ENCODE measurements around the gene IL2RA.
A peak's percentile ranks its signal among the peaks of the same experiment; 100 is the strongest.
"Not testable (repeated sequence)": the region's sequence is repeated elsewhere in the genome, so short reads cannot be mapped to it uniquely, and the experiment has no call there.

Gene IL2RA

GRCh38 chr10:6062101-6062771 lies at the start of gene IL2RA:
IL2RA (minus strand) TSS chr10:6062367; CDS start chr10:6062151, 216 bp downstream.
- DNase-seq, result peak; percentile 70 to 71

- no peak for DNase-seq
Measured at GRCh38 chr10:6110136-6110535, 48.0 kb upstream of the IL2RA start.

DNA sequence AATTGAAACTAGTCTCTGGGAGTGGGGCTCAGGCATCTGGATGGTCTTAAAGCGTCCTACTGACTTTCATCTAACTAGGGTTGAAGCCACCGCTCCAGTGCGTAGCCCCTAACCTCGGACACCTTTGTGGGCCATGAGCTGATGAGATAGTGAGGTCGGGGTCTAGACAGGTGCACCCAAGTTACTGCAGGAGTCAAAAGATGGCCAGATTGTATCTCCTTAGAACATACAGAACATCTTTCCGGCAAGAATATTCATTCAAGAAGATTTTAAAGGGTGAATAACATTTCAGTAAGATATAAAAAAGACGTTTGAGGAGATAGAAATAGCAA lies 47.2 kb upstream of the IL2RA start:
- DNase-seq, result no peak

GRCh38 chr10:6108631-6109443 lies 46.7 kb upstream of the IL2RA start:
- peak; percentile 20 to 34 for DNase-seq

- DNase-seq, result no peak
Measured at GRCh38 chr10:6108072-6108471, 45.9 kb upstream of the IL2RA start.

GRCh38 chr10:6107616-6108015 lies 45.4 kb upstream of the IL2RA start:
- DNase-seq, result not testable (repeated sequence)

DNA sequence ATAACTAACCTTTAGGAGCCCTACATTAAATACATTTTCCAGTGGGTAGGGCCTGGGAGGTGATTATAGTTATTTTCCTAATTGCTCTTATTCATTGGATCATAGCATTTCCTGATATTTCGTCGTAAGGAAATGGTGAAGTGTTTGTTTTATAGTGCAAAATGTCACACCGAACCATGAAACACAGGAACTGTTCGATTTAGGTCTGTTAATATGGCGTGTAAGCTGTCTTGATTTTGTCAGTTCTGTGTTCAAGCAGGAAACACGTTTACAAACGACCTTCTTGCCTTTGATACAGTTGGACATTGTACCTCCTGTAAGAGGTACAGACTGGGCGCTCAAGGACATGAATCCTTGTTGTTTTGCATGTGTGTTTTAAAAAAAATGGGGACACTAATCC lies 41.4 kb upstream of the IL2RA start:
- DNase-seq, result no peak

DNA sequence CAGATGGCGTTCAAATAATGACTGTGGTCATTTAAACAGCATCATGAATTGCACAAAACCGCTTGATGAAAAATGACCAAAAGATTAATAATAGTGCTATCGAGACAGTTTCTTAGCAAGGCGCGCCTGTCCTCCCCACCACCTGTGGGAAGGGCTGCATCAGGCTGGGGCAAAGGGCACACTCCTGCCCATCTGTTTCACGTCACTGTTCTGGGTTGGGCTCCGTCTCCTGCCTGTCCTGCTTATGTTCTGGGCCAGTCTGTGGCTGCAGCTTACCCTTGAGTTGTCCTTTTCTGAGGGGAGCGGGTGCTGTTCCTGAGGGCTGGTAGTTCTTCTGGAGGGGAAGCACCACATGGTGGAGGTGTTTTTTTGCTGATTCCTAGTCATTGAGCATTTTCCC lies 40.0 kb upstream of the IL2RA start:
- no peak for DNase-seq

DNA sequence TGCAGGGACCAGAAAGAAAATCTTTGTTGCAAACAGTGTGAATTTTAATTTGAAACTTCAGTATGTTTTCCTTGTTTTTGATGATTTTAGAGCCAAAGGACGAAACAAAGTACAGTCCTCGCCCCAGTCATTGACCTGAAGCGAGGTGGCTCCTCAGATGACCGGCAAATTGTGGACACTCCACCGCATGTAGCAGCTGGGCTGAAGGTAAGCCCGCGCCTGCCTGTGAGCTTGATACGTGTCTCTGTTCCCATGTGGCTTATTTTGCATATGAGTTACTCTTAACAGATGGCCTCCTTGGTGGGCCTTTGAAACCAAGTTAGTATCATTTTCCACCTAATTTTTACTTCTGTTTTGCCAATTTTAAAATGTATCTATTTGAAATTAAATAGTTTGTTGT lies 39.0 kb upstream of the IL2RA start:
- no peak for DNase-seq

DNA sequence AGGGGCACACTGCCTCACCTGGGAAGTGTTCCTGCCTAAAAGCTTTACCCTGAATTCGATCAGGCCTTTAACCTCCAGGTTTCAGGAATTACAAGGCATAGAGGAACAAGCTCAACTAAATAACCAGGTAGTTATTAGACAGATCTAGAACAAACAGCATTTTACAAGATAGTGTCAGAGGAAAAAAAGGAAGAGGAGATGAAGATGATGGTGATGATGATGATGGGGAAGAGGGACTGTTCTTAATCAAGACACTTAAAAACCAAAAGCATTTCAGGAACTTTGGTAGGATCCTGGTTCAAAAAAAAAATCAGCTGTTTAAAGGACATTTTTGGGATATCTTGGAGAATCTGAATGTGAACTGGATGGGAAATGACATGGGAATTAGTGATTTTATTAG lies 38.2 kb upstream of the IL2RA start:
- DNase-seq, result no peak

GRCh38 chr10:6098156-6098555 lies 36.0 kb upstream of the IL2RA start:
- DNase-seq, result no peak

DNA sequence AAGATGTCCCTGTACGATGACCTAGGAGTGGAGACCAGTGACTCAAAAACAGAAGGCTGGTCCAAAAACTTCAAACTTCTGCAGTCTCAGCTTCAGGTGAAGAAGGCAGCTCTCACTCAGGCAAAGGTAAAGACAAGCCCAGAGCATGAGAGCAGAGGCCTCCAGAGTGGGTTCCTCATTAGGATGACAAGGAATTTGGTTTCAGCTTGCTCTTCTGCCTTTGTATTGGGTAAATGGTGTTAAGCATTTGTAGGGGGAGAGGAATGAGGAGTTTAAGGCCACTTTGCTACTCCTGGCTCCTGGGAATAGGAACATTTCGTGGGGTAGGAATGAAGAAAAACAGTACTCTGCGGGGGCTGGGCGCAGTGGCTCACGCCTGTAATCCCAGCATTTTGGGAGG lies 34.9 kb upstream of the IL2RA start:
- no peak for DNase-seq

DNA sequence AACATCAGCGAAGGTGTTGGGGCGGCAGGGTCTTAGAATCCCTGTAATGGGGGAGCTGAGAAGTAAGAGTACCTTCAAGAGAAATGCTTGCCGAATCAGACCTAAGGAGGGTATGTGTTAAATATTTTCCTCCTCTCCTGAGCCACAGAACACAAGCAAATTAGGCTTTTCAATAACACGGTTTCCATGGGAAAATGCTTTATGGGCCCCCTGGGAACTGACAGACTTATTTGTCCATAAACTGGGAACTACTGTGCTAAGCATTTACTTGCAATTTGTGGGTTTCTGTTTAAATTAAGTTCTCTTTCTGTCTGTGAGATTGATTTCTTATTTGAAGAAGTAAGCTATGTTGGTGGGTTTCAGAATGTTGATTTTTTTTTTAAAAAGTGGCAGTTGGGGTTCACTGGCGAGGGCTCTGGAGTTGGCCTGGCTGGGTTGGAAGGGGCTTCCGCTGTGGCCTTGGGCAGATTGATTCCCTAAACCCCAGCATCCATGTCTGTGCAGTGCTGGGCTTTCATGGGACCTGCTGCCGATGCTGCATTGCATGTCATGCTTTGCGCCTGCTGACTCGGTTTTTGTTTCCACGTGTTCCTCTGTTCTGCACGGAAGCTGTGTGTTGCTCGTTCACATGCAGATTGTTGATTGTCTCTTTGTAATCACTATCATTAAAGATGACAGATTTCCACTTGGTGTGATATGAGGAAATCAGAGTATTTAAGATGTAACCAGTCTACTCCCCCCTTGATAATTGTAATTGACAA lies 33.8 kb upstream of the IL2RA start:
- DNase-seq, result no peak

- DNase-seq, result no peak
Measured at GRCh38 chr10:6092731-6093130, 30.6 kb upstream of the IL2RA start.

DNA sequence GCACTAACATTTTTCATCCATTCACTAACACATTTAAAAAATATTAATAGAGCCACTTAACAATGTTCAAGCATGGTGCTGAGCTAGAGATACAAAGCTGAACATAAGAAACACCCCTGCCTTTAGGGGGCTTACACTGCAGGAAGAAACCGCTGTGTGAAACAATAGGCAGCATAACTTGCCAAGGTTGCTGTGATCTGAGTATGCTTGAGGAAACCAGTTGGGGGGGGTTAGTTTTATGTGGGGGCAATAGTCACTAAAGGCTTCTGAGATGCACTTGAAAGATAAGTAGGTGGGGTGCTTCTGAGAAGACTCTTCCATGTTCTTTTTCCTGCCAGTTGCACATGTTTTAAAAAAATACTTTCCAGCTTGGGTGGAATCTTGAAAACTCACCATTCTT lies 29.5 kb upstream of the IL2RA start:
- peak in 1 of 2 donors; percentile 22 for DNase-seq

GRCh38 chr10:6089334-6090219 lies 27.4 kb upstream of the IL2RA start:
- DNase-seq, result peak; percentile 13 to 19

GRCh38 chr10:6088721-6089333 lies 26.7 kb upstream of the IL2RA start, which contains the start of gene RBM17:
RBM17 (plus strand) TSS chr10:6089034; CDS start chr10:6097066, 8,032 bp downstream.
- peak; percentile 97 to 98 for DNase-seq

GRCh38 chr10:6086375-6087233 lies 24.4 kb upstream of the IL2RA start:
- peak; percentile 84 to 88 for DNase-seq

- peak; percentile 57 to 66 for DNase-seq
Measured at GRCh38 chr10:6083523-6084475, 21.6 kb upstream of the IL2RA start.

All from activated CD4-positive, alpha-beta T cell treated with anti-CD3 and anti-CD28 coated beads for 4 hours (primary cell).